Neural progenitor cell (in vitro differentiated cells): ENCODE measurements around the gene TASOR2. TPM values are rescaled to one million over a fixed set of nuclear protein-coding genes. Genes with fewer than 3 reads are reported as not detected.
A peak's percentile ranks its signal among the peaks of the same experiment; 100 is the strongest.

Source experiments
- DNase-seq: peaks from one replicate; pipeline ENCODE4 v3.0.0-alpha.2; 2016; ENCODE audit warnings: low spot score
- H2AFZ ChIP-seq: fragments of 200-600 bp; sonication (generic); replicated peaks from 2 replicates; pipeline ENCODE4 v1.6.1; 2016; ENCODE audit warnings: antibody characterized with exemption
- H3F3A ChIP-seq: fragments of 200-600 bp; sonication (generic); 2 replicates; pipeline ENCODE4 v1.6.1; 2016; ENCODE audit warnings: antibody characterized with exemption, low read depth
- H3K27ac ChIP-seq: fragments of 200-600 bp; sonication (generic); 2 replicates; pipeline ENCODE4 v1.5.1; 2016; ENCODE audit warnings: mild to moderate bottlenecking
- H3K27me3 ChIP-seq: fragments of 200-600 bp; sonication (generic); 2 replicates; pipeline ENCODE4 v1.6.1; 2016; ENCODE audit warnings: mild to moderate bottlenecking, moderate library complexity
- H3K36me3 ChIP-seq: fragments of 200-600 bp; sonication (generic); 2 replicates; pipeline ENCODE4 v1.5.1; 2016
- H3K4me1 ChIP-seq: fragments of 200-600 bp; sonication (generic); 2 replicates; pipeline ENCODE4 v1.6.1; 2016; ENCODE audit warnings: mixed run types
- H3K4me2 ChIP-seq: fragments of 200-600 bp; sonication (generic); 2 replicates; pipeline ENCODE4 v1.6.1; 2016
- H3K4me3 ChIP-seq: fragments of 200-600 bp; sonication (generic); 2 replicates; pipeline ENCODE4 v1.5.1; 2016
- H3K79me2 ChIP-seq: fragments of 200-600 bp; sonication (generic); 2 replicates; pipeline ENCODE4 v1.6.1; 2016; ENCODE audit warnings: low read depth
- H3K9ac ChIP-seq: fragments of 200-600 bp; sonication (generic); 2 replicates; pipeline ENCODE4 v1.6.1; 2016
- H3K9me3 ChIP-seq: fragments of 200-600 bp; sonication (generic); 2 replicates; pipeline ENCODE4 v1.5.1; 2016; ENCODE audit warnings: low read depth
- H4K20me1 ChIP-seq: fragments of 200-600 bp; sonication (generic); 2 replicates; pipeline ENCODE4 v1.6.1; 2016; ENCODE audit warnings: low read depth
- H3K27ac Mint-ChIP-seq: 3 replicates; pipeline ENCODE4 v1.8.0; 2021; ENCODE audit warnings: mixed read lengths
- H3K27me3 Mint-ChIP-seq: 2 replicates; pipeline ENCODE4 v1.8.0; 2022; ENCODE audit warnings: low read depth, mild to moderate bottlenecking, inconsistent platforms, moderate library complexity, mixed read lengths; ENCODE audit not compliant: insufficient read depth
- H3K36me3 Mint-ChIP-seq: 3 replicates; pipeline ENCODE4 v1.8.0; 2021; ENCODE audit warnings: mixed read lengths
- H3K4me1 Mint-ChIP-seq: 3 replicates; pipeline ENCODE4 v1.8.0; 2021; ENCODE audit warnings: mixed read lengths
- H3K4me3 Mint-ChIP-seq: 3 replicates; pipeline ENCODE4 v1.8.0; 2021; ENCODE audit warnings: mild to moderate bottlenecking, moderate library complexity, mixed read lengths
- H3K9me3 Mint-ChIP-seq: 3 replicates; pipeline ENCODE4 v1.8.0; 2020; ENCODE audit warnings: mixed read lengths
- EZH2 ChIP-seq: fragments of 200-600 bp; sonication (generic); IDR thresholded peaks from 2 replicates; pipeline ENCODE4 v1.6.1; 2017; ENCODE audit warnings: antibody characterized with exemption, mild to moderate bottlenecking, moderate library complexity
- EZH2phosphoT487 ChIP-seq: fragments of 200-600 bp; sonication (generic); IDR thresholded peaks from 2 replicates; pipeline ENCODE4 v1.6.1; 2017; ENCODE audit warnings: antibody characterized with exemption
- total RNA-seq: library from RNA; depleted of rRNA; stranded (reverse); fragments of >200 nt; gene quantifications from 2 replicates; pipeline ENCODE4 v1.2.3, GENCODE V29; 2015; ENCODE audit warnings: low replicate concordance
- TF ChIP-seq, protein P1 (sequence below): fragments of 200-600 bp; sonication (generic); IDR thresholded peaks from 2 replicates; pipeline ENCODE4 v1.5.1; 2017; ENCODE audit warnings: antibody characterized with exemption, mild to moderate bottlenecking

The TASOR2 gene
- total RNA-seq, 1 donor from 2014 or later = 32.7 TPM

DNA sequence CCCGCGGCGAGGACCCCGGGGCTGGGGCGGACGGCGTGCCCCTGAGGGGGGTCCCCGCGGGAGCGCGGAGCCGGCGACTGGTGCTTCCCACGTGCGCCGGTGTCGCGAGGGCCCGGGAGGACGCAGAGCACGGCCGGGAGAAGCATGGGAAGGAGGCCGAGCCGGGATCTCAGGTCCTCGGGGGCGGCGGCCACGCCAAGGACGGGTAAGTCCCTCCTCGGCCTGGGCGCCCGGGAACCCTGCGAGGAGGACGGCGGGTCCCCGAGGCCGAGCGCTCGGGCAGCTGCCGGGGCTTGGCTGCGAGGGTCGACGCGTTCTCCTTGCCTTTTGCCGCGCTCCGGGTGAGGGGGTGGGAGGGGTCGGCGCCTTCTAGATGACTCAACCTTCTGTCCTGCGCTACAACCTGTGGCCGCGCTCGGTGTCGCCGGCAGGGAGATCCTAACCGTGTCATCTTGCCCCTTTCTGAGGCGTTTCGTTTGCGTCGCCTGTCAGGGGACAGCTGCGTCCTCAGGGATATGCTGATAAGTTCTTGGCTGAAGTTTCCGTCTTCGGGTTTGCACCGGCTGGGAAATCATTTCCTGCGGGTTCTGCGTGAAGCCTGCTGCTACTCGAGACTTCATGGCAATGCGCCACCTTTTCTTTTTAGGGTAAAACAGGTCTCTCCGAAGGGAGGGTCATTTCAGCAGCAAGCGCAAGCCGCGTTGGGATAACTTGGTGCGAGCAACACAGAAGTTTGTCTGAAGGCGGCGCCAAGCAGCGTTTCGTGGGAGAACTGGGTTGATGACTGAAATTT is 529 bp downstream of the TASOR2 start:
- DNase-seq = peak; percentile 83
- Histone ChIP-seq H3K9ac (no peak overlapping the region), H4K20me1 (peaks cover 17% of the 10 kb centered on the region), H3K4me2 (peak overlapping the region; percentile 75), H3K9me3 (no peaks in the 10 kb centered on the region), H2AFZ (peak overlapping the region; percentile 13), H3F3A (peaks cover 22% of the 10 kb centered on the region), H3K4me1 (peaks cover 6% of the 10 kb centered on the region), H3K79me2 (peaks cover 49% of the 10 kb centered on the region), H3K27me3 (peaks cover 33% of the 10 kb centered on the region), H3K36me3 (no peaks in the 10 kb centered on the region), H3K4me3 (peak overlapping the region; percentile 70), H3K27ac (no peak overlapping the region)
- Mint-ChIP-seq H3K36me3 (peaks cover 2% of the 10 kb centered on the region), H3K27me3 (no peaks in the 10 kb centered on the region), H3K4me3 (peak overlapping the region; percentile 99), H3K27ac (peak overlapping the region; percentile 89), H3K9me3 (no peaks in the 10 kb centered on the region), H3K4me1 (peaks cover 22% of the 10 kb centered on the region)
- TF ChIP-seq EZH2phosphoT487 (no peak), EZH2 (peak; percentile 62)
- TF ChIP-seq, protein P1, sequence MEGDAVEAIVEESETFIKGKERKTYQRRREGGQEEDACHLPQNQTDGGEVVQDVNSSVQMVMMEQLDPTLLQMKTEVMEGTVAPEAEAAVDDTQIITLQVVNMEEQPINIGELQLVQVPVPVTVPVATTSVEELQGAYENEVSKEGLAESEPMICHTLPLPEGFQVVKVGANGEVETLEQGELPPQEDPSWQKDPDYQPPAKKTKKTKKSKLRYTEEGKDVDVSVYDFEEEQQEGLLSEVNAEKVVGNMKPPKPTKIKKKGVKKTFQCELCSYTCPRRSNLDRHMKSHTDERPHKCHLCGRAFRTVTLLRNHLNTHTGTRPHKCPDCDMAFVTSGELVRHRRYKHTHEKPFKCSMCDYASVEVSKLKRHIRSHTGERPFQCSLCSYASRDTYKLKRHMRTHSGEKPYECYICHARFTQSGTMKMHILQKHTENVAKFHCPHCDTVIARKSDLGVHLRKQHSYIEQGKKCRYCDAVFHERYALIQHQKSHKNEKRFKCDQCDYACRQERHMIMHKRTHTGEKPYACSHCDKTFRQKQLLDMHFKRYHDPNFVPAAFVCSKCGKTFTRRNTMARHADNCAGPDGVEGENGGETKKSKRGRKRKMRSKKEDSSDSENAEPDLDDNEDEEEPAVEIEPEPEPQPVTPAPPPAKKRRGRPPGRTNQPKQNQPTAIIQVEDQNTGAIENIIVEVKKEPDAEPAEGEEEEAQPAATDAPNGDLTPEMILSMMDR = peak; percentile 55

DNA sequence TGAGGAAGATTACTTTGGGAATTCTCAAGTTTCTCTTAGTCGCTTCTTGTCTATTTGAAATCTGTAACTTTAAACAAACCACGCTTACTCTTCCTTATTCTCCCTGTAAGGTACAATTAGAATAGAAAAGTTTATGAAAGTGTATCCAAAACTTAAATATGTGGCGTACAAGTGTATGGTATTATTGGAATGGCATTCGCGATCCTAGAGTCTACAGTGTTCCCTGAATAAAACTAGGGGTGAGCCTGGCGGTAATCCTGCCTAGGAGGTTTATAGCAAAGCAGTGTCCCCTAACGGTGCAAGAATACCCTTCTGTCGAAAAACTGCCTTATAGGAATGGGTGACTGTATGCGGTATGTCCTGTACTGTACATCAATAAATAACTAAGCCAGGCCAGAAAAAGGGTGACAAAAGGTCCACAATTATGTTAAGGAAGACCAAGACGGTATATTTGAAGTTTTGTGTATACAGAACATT is 1.2 kb downstream of the TASOR2 start:
- Histone ChIP-seq H3K27me3 (peaks cover 28% of the 10 kb centered on the region), H3K9ac (no peak overlapping the region), H3K4me2 (peak overlapping the region; percentile 75), H3K4me1 (peaks cover 6% of the 10 kb centered on the region), H4K20me1 (peaks cover 17% of the 10 kb centered on the region), H3K4me3 (peak overlapping the region; percentile 70), H3K36me3 (no peaks in the 10 kb centered on the region), H3K27ac (no peak overlapping the region), H3K9me3 (no peaks in the 10 kb centered on the region), H3F3A (peaks cover 22% of the 10 kb centered on the region), H3K79me2 (peaks cover 56% of the 10 kb centered on the region), H2AFZ (peak overlapping the region; percentile 13)
- H3K4me3 Mint-ChIP-seq = peak overlapping the region; percentile 99
- peaks cover 2% of the 10 kb centered on the region for H3K36me3 Mint-ChIP-seq
- H3K27ac Mint-ChIP-seq = peak overlapping the region; percentile 89
- TF ChIP-seq EZH2phosphoT487 = no peak
- TF ChIP-seq, protein P1 = no peak
- H3K27me3 Mint-ChIP-seq = no peaks in the 10 kb centered on the region
- peak; percentile 37 for DNase-seq
- peaks cover 22% of the 10 kb centered on the region for H3K4me1 Mint-ChIP-seq
- H3K9me3 Mint-ChIP-seq = no peaks in the 10 kb centered on the region

DNA sequence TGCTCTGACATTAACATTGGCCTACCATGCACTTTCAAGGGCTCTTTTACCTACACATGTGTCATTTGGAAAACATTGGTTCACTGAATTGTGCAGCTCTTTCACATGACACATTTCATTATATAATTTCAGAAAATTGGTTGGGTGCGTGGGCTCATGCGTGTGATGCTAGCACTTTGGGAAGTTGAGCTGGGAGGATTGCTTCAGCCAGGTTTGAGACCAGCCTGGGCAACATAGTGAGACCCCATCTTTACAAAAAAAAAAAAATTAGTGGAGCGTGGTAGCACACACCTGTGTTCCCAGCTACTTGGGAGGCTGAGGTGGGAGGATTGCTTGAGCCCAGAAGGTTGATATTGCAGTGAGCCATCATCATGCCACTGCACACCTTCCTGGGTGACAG is 3.9 kb downstream of the TASOR2 start:
- peaks cover 23% of the 10 kb centered on the region for H3K4me1 ChIP-seq
- no peak overlapping the region for H2AFZ ChIP-seq
- H3K4me3 ChIP-seq = no peak overlapping the region
- TF ChIP-seq EZH2phosphoT487 (no peak), EZH2 (no peak)
- TF ChIP-seq, protein P1 = no peak
- H3K9ac ChIP-seq = no peak overlapping the region
- peaks cover 84% of the 10 kb centered on the region for H3K79me2 ChIP-seq
- no peaks in the 10 kb centered on the region for H3K9me3 Mint-ChIP-seq
- H3K4me2 ChIP-seq = no peak overlapping the region
- peaks cover 2% of the 10 kb centered on the region for H3K36me3 Mint-ChIP-seq
- peaks cover 28% of the 10 kb centered on the region for H4K20me1 ChIP-seq
- H3K9me3 ChIP-seq = no peaks in the 10 kb centered on the region
- H3K4me3 Mint-ChIP-seq = no peak overlapping the region
- no peak overlapping the region for H3K27ac Mint-ChIP-seq
- peaks cover 37% of the 10 kb centered on the region for H3K4me1 Mint-ChIP-seq
- H3K27me3 ChIP-seq = peaks cover 6% of the 10 kb centered on the region
- H3K36me3 ChIP-seq = no peaks in the 10 kb centered on the region
- no peak overlapping the region for H3K27ac ChIP-seq
- H3F3A ChIP-seq = peaks cover 36% of the 10 kb centered on the region
- H3K27me3 Mint-ChIP-seq = no peaks in the 10 kb centered on the region
- no peak for DNase-seq
